Vein endothelial cell (primary cell): ENCODE results near the gene ZNF609. TPM values are rescaled to one million over a fixed set of nuclear protein-coding genes. Genes with fewer than 3 reads are reported as not detected.

Source experiments
- small RNA-seq: library from RNA; depleted of rRNA; stranded (forward); fragments of <200 nt; gene quantifications from one replicate; pipeline ENCODE3, GENCODE V24; 2012
- total RNA-seq: library from RNA; depleted of rRNA; stranded (reverse); fragments of >200 nt; gene quantifications from 2 replicates; pipeline ENCODE4 v1.2.3, GENCODE V29; 2012

ZNF609 gene, protein sequence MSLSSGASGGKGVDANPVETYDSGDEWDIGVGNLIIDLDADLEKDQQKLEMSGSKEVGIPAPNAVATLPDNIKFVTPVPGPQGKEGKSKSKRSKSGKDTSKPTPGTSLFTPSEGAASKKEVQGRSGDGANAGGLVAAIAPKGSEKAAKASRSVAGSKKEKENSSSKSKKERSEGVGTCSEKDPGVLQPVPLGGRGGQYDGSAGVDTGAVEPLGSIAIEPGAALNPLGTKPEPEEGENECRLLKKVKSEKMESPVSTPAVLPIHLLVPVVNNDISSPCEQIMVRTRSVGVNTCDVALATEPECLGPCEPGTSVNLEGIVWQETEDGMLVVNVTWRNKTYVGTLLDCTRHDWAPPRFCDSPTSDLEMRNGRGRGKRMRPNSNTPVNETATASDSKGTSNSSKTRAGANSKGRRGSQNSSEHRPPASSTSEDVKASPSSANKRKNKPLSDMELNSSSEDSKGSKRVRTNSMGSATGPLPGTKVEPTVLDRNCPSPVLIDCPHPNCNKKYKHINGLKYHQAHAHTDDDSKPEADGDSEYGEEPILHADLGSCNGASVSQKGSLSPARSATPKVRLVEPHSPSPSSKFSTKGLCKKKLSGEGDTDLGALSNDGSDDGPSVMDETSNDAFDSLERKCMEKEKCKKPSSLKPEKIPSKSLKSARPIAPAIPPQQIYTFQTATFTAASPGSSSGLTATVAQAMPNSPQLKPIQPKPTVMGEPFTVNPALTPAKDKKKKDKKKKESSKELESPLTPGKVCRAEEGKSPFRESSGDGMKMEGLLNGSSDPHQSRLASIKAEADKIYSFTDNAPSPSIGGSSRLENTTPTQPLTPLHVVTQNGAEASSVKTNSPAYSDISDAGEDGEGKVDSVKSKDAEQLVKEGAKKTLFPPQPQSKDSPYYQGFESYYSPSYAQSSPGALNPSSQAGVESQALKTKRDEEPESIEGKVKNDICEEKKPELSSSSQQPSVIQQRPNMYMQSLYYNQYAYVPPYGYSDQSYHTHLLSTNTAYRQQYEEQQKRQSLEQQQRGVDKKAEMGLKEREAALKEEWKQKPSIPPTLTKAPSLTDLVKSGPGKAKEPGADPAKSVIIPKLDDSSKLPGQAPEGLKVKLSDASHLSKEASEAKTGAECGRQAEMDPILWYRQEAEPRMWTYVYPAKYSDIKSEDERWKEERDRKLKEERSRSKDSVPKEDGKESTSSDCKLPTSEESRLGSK (N-terminal part only)
- 44.7 and 46.9 TPM in 2 replicates for total RNA-seq

GRCh38 chr15:64460206-64460723, at the start of gene ZNF609:
Gene ZNF609 (plus strand): TSS chr15:64460578. CDS start chr15:64499420, 38,842 bp downstream.

Small RNA genes within 50 kb of the gene (small RNA-seq; reads per million reads assigned to genes)
- gene AC100830.2 = not detected
- not detected for gene RF00019
- gene RNU6-549P = not detected

Other genes with a start within 250 kb of the ZNF609 start
- 36.9 and 39.8 TPM in 2 replicates for gene CSNK1G1, start 104.4 kb upstream of the ZNF609 start, total RNA-seq
- gene PCLAF, start 79.1 kb upstream of the ZNF609 start, total RNA-seq = 28.7 and 29.4 TPM in 2 replicates
- gene TRIP4, start 72.7 kb upstream of the ZNF609 start, total RNA-seq = 13.1 and 13.4 TPM in 2 replicates